Measurements from ENCODE around the gene MED20. TPM values are rescaled to one million over a fixed set of nuclear protein-coding genes. Genes with fewer than 3 reads are reported as not detected.
A peak's percentile ranks its signal among the peaks of the same experiment; 100 is the strongest.

The MED20 gene
- polyA plus RNA-seq, 1 experiment, result 34.4 TPM

GRCh38 chr6:41922154-41922553 lies 1.2 kb upstream of the MED20 start:
- no peaks in the 10 kb centered on the region for H3K27me3 ChIP-seq (ENCODE audit: control insufficient read depth, insufficient read depth, low read length)
- no peak for DNase-seq (ENCODE audit: low read depth)
- ChIA-PET CTCF (interaction anchor here (0.7 to 5.4 kb wide), 9 partner anchors 8 to 134 kb away, joined by 3 to 83 read pairs (median 7); partner anchors contain the start of gene TOMM6), POLR2A (interaction anchor here (0.6 kb wide), 1 partner anchor 134 kb away, joined by 5 read pairs; the partner anchor contains the start of gene TOMM6)
- no peak for TF ChIP-seq CTCF (IDR thresholded peaks at IDR 0.05; ENCODE audit: insufficient read depth, low read depth, low read length)
- H3K36me3 ChIP-seq (ENCODE audit: control insufficient read depth, insufficient read depth, low read length), result peaks cover 1% of the 10 kb centered on the region
- peak overlapping the region; percentile 77 for H3K4me3 ChIP-seq (ENCODE audit: low read depth, low read length)

GRCh38 chr6:41921712-41921998 lies 716 bp upstream of the MED20 start:
- H3K27me3 ChIP-seq (ENCODE audit: control insufficient read depth, insufficient read depth, low read length), result no peaks in the 10 kb centered on the region
- TF ChIP-seq CTCF (IDR thresholded peaks at IDR 0.05; ENCODE audit: insufficient read depth, low read depth, low read length), result no peak
- CTCF ChIA-PET, result interaction anchor here (0.7 to 5.4 kb wide), 16 partner anchors 9 to 134 kb away, joined by 3 to 83 read pairs (median 4); partner anchors contain the start of gene TOMM6
- H3K36me3 ChIP-seq (ENCODE audit: control insufficient read depth, insufficient read depth, low read length), result peaks cover under 1% of the 10 kb centered on the region; the same call in 1 of the 2 replicates
- peak overlapping the region; percentile 77 for H3K4me3 ChIP-seq (ENCODE audit: low read depth, low read length)
- no peak for DNase-seq (ENCODE audit: low read depth)
- POLR2A ChIA-PET, result no interaction called here

GRCh38 chr6:41917528-41917927 lies 3.4 kb downstream of the MED20 start:
- peaks cover 9% of the 10 kb centered on the region for H3K36me3 ChIP-seq (ENCODE audit: control insufficient read depth, insufficient read depth, low read length)
- POLR2A ChIA-PET, result no interaction called here
- DNase-seq (ENCODE audit: low read depth), result peak; percentile 89
- H3K4me3 ChIP-seq (ENCODE audit: low read depth, low read length), result no peak overlapping the region
- CTCF ChIA-PET, result interaction anchor here (1.9 kb wide), 1 partner anchor 18 kb away, joined by 6 read pairs; no protein-coding TSS in a partner anchor
- TF ChIP-seq CTCF (IDR thresholded peaks at IDR 0.05; ENCODE audit: insufficient read depth, low read depth, low read length), result no peak
- H3K27me3 ChIP-seq (ENCODE audit: control insufficient read depth, insufficient read depth, low read length), result no peaks in the 10 kb centered on the region

- H3K36me3 ChIP-seq (ENCODE audit: control insufficient read depth, insufficient read depth, low read length), result peaks cover 9% of the 10 kb centered on the region
- CTCF ChIA-PET, result interaction anchor here (0.8 to 1.1 kb wide), 2 partner anchors 17 to 128 kb away, joined by 3 read pairs; no protein-coding TSS in a partner anchor
- no peak for TF ChIP-seq CTCF (IDR thresholded peaks at IDR 0.05; ENCODE audit: insufficient read depth, low read depth, low read length)
- no peak overlapping the region for H3K4me3 ChIP-seq (ENCODE audit: low read depth, low read length)
- no peaks in the 10 kb centered on the region for H3K27me3 ChIP-seq (ENCODE audit: control insufficient read depth, insufficient read depth, low read length)
- DNase-seq (ENCODE audit: low read depth), result no peak
- POLR2A ChIA-PET, result no interaction called here
These were observed 5.9 kb downstream of the MED20 start for GRCh38 chr6:41914869-41915530.

- Histone ChIP-seq H3K36me3 (ENCODE audit: control insufficient read depth, insufficient read depth, low read length) (peaks cover 9% of the 10 kb centered on the region), H3K4me3 (ENCODE audit: low read depth, low read length) (no peak overlapping the region), H3K27me3 (ENCODE audit: control insufficient read depth, insufficient read depth, low read length) (no peaks in the 10 kb centered on the region)
- TF ChIP-seq CTCF (IDR thresholded peaks at IDR 0.05; ENCODE audit: insufficient read depth, low read depth, low read length), result no peak
- CTCF ChIA-PET, result interaction anchor here (0.8 to 1.1 kb wide), 2 partner anchors 16 to 129 kb away, joined by 3 read pairs; no protein-coding TSS in a partner anchor
- POLR2A ChIA-PET, result no interaction called here
- no peak for DNase-seq (ENCODE audit: low read depth)
These were observed 6.6 kb downstream of the MED20 start for GRCh38 chr6:41914343-41914742.
